HG02852 (cell line): ENCODE measurements around the gene TPSG1.
"Not testable (repeated sequence)": the region's sequence is repeated elsewhere in the genome, so short reads cannot be mapped to it uniquely, and the experiment has no call there.

ENCODE experiments used
- ATAC-seq: cut with Tn5 transposase; IDR thresholded peaks from one replicate; pipeline ENCODE4 v1.9.1; 2021; ENCODE audit warnings: mild to moderate bottlenecking, moderate library complexity; ENCODE audit not compliant: unreplicated experiment

Gene TPSG1

GRCh38 chr16:1257561-1258224 is 32.6 kb upstream of the TPSG1 start:
- ATAC-seq = no peak

DNA sequence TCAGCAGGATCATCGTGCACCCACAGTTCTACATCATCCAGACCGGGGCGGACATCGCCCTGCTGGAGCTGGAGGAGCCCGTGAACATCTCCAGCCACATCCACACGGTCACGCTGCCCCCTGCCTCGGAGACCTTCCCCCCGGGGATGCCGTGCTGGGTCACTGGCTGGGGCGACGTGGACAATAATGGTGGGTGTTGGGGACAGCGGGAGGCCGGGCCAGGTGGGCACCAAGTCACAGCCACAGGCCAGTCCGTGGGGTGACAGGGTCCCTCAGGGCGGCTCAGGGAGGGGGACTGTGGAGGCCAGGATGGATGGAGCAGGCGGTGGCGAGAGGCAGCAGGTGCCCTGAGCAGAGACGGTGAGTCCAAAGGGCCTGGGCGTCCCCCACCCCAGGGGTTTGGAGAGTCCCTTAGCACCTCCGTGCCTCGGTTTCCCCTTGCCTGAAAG is 31.8 kb upstream of the TPSG1 start:
- no peak for ATAC-seq

GRCh38 chr16:1256296-1256873 is 31.3 kb upstream of the TPSG1 start:
- ATAC-seq = not testable (repeated sequence)

- not testable (repeated sequence) for ATAC-seq
Measured at GRCh38 chr16:1255276-1256122, 30.4 kb upstream of the TPSG1 start, which contains the start of gene TPSD1. TPSD1 (plus strand) TSS chr16:1256069; CDS start chr16:1256281, 212 bp downstream.

DNA sequence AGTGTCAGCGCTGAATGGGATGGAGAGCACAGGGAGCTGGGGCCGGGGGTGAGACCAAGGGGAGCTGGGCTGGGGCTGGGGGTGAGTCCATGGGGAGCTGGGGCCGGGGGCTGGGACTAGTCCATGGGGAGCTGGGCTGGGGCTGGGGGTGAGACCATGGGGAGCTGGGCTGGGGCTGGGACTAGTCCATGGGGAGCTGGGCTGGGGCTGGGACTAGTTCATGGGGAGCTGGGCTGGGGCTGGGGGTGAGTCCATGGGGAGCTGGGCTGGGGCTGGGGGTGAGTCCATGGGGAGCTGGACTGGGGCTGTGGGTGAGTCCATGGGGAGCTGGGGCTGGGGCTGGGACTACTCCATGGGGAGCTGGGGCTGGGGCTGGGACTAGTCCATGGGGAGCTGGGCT is 29.8 kb upstream of the TPSG1 start:
- ATAC-seq = not testable (repeated sequence)

DNA sequence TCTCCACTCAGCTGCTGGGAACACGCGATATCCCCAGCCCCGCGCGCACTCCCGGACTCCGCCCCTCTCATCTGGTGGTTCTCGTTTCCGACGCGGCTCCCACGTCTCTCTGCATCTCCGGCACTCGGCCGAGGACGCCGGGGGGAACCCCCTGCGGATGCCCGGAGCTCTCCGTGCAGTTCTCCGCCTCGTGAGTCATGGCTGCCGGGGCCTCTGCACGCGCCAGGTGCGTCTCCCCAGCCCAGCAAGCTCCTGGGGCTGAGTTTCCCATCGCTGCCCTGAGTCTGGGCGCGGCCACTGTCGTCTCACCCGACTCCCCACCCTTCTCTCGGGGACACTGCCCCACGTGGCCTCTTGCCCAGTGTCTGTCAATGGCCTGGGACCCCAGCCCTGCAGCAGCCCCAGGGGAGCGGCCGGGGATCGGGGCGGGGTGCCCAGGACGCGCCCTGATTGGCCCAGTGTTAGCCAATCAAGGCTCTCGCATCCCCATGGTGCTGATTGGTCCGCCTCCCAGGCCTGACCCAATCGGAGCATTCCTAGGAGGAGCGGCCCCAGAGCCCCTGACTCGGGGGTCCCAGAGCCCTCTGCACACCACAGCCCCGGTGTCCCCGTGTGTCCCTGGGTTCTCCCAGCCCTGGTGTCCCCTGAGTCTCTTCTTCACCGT is 28.8 kb upstream of the TPSG1 start:
- not testable (repeated sequence) for ATAC-seq

DNA sequence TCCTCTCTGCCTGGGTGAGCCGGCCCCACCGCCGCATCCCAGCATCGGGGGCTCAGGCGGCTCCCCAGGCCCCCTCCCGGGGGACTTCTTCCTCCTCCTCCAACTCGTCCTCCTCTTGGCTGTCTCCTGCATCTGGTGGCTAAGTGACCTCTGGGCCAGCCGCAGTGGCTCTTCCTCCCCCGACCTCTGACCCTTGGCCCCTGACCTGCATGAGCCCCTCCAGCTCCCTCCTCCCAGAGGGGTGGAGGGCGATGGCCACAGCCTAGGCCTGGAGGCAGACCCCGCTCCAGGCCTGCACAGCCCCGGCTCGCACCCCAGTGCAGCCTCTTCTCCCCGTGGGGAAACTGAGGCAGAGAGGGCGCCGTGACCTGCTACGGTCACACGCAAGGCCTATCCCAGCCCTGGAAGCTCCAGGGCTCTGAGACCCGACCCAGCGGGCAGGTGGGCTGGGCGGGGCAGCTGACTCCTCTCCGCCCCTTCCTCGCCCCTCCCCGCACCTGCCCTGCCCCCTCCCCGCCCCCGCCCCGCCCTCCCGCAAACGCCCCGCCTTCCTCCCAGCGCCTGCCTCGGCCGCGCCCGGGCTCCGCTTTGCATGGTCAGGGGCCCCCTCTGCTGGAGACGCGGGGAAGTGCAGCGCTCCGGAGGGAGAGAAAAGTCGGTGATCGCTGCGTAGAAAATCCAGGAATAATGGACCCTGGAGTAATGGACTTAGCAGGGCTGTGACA is 24.1 kb upstream of the TPSG1 start:
- ATAC-seq = not testable (repeated sequence)

GRCh38 chr16:1247903-1248537 is 23.0 kb upstream of the TPSG1 start:
- not testable (repeated sequence) for ATAC-seq

DNA sequence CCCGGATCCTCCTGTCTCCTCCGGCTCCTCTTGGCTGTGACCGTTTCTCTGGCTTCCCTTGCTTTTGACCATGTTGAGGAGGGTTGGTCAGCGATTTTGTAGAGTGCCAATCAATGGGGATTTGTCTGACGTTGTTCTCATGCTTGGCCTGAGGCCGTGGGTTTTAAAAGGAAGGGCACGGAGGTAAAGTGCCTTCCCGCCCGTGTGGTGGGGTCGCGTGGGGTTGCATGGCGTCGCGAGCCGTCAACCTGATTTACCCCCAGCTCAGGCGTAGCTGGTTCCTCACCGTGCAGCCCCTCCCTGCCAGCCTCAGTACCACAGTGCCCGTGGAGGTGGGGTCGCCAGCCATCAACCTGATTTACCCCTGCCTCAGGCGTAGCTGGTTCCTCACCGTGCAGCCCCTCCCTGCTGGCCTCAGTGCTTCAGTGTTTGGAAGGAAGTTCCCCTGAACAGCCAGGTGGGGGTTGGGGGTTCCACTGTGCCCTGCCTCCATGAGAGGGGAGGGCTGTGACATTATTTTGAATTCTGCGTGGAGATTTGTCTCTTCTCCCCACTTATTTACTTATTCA is 20.5 kb upstream of the TPSG1 start:
- ATAC-seq = no peak

- no peak for ATAC-seq
Measured at GRCh38 chr16:1244881-1245280, 19.8 kb upstream of the TPSG1 start.

DNA sequence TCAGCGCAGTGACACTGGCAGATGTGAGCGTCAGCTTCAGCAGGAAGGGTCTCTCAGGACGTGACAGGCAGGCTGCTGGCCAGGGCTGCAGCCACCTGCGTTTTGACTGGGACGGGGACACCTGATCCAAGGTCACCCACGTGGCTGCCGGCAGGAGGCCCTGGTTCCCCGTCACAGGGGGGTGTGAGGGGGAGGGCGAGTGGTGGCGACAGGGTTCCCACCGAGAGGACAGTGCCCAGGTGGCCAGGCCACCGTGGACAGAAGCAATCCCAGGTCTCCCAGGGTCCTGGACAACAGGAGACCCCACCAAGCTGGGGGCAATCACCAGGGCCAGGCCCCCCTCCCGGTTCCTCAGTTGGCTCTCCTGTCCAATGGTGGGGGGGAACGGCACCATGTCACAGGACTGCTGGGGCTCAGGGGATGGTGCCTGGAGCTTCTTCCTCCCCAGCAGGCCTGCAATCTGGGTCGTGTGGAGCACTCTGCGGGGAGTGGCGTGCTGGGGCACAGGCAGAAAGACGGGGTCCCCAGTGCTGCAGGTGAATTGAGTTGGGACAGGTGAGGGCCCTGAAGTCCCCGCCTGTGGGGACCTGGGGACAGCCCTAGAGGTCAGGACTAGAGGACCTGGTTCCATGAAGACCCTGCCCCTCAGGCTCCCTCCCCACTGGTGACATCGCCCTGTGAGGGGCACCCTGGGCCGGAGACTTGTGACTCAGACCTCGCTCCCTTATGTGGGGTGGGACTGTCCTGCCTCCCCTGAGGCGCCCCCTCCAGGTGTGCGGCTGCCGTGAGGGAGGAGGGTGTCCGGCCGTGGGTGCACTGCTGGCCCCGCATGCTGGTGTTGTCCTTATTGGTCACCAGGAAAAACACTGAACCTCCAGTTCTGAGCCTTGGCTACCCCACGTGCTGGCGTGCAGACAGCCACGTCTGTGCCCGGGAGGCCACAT is 19.1 kb upstream of the TPSG1 start:
- not testable (repeated sequence) for ATAC-seq

DNA sequence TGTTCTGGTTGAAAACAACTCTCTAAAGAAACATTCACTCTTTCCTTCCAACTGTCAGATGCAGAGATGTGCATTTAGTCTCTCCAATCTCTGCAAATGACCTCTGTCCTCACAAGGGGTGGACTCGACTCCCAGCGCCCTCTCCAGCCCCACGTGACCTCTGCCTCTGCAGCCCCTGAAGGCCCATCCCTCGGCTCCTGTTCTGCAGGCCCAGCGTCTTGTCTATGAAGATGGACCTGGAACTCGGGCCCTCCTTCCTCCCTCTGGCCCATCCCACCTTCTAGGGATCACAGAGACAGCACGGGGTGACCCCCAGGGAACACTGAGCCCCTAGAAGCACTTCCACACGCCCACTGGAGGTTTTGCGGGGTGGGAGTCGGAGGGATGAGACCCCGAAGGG is 18.3 kb upstream of the TPSG1 start:
- ATAC-seq = not testable (repeated sequence)

DNA sequence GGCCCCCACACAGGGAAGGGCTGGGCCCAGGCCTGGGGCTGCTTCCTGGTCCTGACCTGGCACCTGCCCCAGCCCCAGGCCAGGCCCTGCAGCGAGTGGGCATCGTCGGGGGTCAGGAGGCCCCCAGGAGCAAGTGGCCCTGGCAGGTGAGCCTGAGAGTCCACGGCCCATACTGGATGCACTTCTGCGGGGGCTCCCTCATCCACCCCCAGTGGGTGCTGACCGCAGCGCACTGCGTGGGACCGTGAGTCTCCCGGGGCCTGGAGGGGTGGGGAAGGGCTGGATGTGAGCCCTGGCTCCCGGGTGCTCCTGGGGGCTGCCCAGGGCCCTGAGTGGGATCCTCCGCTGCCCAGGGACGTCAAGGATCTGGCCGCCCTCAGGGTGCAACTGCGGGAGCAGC is 16.0 kb upstream of the TPSG1 start:
- not testable (repeated sequence) for ATAC-seq

GRCh38 chr16:1240436-1240835 is 15.4 kb upstream of the TPSG1 start, which contains the start of gene TPSAB1:
TPSAB1 (plus strand) TSS chr16:1240705; CDS start chr16:1240939, 234 bp downstream.
- not testable (repeated sequence) for ATAC-seq

- not testable (repeated sequence) for ATAC-seq
Measured at GRCh38 chr16:1239575-1239974, 14.5 kb upstream of the TPSG1 start.

GRCh38 chr16:1238909-1239308 is 13.8 kb upstream of the TPSG1 start:
- not testable (repeated sequence) for ATAC-seq

DNA sequence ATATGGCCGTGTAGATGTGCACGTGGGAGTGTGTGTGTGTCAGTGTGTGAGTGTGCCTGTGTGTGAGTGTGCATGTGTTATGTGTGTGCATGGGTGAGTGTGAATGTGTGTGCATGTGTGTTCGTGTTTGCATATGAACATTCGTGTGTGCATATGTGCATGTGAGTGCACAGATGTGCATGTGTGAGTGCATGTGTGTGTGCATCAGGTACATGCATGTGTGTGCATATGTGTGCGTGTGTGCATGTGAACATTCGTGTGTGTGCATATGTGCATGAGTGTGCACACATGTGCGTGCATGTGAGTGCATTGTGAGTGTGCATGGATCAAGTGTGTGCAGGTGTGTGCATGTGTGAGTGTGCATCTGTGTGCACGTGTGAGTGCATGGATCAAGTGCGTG is 12.9 kb upstream of the TPSG1 start:
- ATAC-seq = no peak

- ATAC-seq = not testable (repeated sequence)
Measured at GRCh38 chr16:1236659-1237058, 11.6 kb upstream of the TPSG1 start.
